ENCODE results near the gene INSIG2.

DNA sequence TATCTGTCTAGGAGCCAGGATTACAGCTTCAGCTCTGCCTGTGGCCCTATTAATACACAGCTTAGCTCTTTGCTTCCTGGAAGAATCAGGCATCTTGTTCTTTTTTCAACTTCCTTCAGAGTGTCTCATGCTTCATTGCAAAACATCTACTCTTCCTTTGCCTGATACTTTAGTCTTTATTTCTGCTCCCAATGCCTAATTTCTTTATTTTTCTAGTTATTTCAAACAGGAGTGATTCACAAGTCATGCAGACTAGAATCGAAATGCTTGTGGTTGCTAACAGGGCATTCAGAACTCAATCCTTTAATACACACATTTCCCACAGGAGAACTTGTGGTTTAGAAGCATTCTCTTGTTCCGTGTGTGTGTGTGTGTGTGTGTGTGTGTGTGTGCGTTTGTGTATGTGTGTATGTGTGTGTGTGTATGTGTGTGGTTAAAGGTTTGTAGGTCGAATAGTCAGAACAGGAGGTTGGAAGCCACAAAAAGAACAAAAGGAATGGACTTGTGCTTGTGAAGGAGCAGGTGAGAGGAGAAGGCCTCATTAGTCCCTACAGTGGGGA is 28.3 kb upstream of the INSIG2 start:
- TF ChIP-seq ZBTB7A (IDR thresholded peaks at IDR 0.05; ENCODE audit: low read depth): no peak
- no peak for TF ChIP-seq EP300 (IDR thresholded peaks at IDR 0.05; ENCODE audit: borderline replicate concordance)
- TF ChIP-seq, protein P1, sequence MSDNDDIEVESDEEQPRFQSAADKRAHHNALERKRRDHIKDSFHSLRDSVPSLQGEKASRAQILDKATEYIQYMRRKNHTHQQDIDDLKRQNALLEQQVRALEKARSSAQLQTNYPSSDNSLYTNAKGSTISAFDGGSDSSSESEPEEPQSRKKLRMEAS (IDR thresholded peaks at IDR 0.05): no peak
- TF ChIP-seq TAF1 (IDR thresholded peaks at IDR 0.05; ENCODE audit: low read depth): no peak
- TF ChIP-seq, protein P2, sequence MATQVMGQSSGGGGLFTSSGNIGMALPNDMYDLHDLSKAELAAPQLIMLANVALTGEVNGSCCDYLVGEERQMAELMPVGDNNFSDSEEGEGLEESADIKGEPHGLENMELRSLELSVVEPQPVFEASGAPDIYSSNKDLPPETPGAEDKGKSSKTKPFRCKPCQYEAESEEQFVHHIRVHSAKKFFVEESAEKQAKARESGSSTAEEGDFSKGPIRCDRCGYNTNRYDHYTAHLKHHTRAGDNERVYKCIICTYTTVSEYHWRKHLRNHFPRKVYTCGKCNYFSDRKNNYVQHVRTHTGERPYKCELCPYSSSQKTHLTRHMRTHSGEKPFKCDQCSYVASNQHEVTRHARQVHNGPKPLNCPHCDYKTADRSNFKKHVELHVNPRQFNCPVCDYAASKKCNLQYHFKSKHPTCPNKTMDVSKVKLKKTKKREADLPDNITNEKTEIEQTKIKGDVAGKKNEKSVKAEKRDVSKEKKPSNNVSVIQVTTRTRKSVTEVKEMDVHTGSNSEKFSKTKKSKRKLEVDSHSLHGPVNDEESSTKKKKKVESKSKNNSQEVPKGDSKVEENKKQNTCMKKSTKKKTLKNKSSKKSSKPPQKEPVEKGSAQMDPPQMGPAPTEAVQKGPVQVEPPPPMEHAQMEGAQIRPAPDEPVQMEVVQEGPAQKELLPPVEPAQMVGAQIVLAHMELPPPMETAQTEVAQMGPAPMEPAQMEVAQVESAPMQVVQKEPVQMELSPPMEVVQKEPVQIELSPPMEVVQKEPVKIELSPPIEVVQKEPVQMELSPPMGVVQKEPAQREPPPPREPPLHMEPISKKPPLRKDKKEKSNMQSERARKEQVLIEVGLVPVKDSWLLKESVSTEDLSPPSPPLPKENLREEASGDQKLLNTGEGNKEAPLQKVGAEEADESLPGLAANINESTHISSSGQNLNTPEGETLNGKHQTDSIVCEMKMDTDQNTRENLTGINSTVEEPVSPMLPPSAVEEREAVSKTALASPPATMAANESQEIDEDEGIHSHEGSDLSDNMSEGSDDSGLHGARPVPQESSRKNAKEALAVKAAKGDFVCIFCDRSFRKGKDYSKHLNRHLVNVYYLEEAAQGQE (IDR thresholded peaks at IDR 0.05; ENCODE audit: low read depth): no peak
- no peak for TF ChIP-seq RAD21 (IDR thresholded peaks at IDR 0.05; ENCODE audit: low read depth)
- TF ChIP-seq YY1 (IDR thresholded peaks at IDR 0.05; ENCODE audit: low read depth): no peak
- TF ChIP-seq FOXM1 (IDR thresholded peaks at IDR 0.05; ENCODE audit: borderline replicate concordance, low read depth): no peak
- TF ChIP-seq CREB1 (IDR thresholded peaks at IDR 0.05; ENCODE audit: low read depth): no peak
- no peak for TF ChIP-seq NFIC (IDR thresholded peaks at IDR 0.05)
- no peak for TF ChIP-seq CEBPB (IDR thresholded peaks at IDR 0.05)
- no peak for TF ChIP-seq EGR1 (IDR thresholded peaks at IDR 0.05)

All from Ishikawa (cell line).